ENCODE results near the gene ASH1L. TPM values are rescaled to one million over a fixed set of nuclear protein-coding genes. Genes with fewer than 3 reads are reported as not detected.

The ASH1L gene
- total RNA-seq, 1 experiment from 2014 or later: 29.3 TPM

DNA sequence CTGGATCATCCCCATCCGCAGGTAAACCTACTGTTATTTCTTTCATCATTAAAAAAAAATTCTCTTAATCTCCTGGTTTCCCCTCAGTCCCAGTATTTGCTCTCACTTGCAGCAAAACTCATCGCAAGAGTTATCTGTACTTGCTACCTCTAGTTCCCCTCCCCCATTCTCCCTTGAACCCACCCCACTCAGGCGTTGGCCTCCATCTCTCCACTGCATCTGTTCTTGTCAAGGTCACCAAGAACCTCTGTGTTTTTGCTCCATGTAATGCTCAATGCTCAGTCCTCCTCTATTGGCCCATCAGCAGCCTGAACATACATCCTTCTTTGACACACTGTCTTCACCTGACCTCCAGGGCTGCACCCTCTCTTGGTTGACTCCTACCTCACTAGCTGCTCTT, 265.9 kb downstream of the ASH1L start:
- DNase-seq (ENCODE audit: low spot score) (no peak), ATAC-seq (no peak)
- ChIA-PET CTCF (interaction anchor here (0.6 to 2.4 kb wide), 4 partner anchors 11 to 296 kb away, joined by 3 to 13 read pairs (median 8); partner anchors contain the start of gene FDPS), POLR2A (no interaction called here)
- Mint-ChIP-seq H3K4me3 (peak overlapping the region; percentile 78), H3K27ac (no peak overlapping the region), H3K9me3 (no peaks in the 10 kb centered on the region), H3K36me3 (no peaks in the 10 kb centered on the region), H3K27me3 (ENCODE audit: low read depth) (peaks cover 48% of the 10 kb centered on the region), H3K4me1 (peaks cover 34% of the 10 kb centered on the region)
- TF ChIP-seq ZNF263 (CRISPR knock-in tag; IDR thresholded peaks at IDR 0.05; ENCODE audit: low read depth) (no peak), FOXJ3 (CRISPR knock-in tag; IDR thresholded peaks at IDR 0.05; ENCODE audit: borderline replicate concordance) (no peak)
- TF ChIP-seq, protein P1, sequence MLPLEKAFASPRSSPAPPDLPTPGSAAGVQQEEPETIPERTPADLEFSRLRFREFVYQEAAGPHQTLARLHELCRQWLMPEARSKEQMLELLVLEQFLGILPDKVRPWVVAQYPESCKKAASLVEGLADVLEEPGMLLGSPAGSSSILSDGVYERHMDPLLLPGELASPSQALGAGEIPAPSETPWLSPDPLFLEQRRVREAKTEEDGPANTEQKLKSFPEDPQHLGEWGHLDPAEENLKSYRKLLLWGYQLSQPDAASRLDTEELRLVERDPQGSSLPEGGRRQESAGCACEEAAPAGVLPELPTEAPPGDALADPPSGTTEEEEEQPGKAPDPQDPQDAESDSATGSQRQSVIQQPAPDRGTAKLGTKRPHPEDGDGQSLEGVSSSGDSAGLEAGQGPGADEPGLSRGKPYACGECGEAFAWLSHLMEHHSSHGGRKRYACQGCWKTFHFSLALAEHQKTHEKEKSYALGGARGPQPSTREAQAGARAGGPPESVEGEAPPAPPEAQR (CRISPR knock-in tag; IDR thresholded peaks at IDR 0.05): no peak
- TF ChIP-seq, protein P2, sequence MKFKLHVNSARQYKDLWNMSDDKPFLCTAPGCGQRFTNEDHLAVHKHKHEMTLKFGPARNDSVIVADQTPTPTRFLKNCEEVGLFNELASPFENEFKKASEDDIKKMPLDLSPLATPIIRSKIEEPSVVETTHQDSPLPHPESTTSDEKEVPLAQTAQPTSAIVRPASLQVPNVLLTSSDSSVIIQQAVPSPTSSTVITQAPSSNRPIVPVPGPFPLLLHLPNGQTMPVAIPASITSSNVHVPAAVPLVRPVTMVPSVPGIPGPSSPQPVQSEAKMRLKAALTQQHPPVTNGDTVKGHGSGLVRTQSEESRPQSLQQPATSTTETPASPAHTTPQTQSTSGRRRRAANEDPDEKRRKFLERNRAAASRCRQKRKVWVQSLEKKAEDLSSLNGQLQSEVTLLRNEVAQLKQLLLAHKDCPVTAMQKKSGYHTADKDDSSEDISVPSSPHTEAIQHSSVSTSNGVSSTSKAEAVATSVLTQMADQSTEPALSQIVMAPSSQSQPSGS (CRISPR knock-in tag; IDR thresholded peaks at IDR 0.05; ENCODE audit: borderline replicate concordance, low read depth): no peak
- TF ChIP-seq, protein P3, sequence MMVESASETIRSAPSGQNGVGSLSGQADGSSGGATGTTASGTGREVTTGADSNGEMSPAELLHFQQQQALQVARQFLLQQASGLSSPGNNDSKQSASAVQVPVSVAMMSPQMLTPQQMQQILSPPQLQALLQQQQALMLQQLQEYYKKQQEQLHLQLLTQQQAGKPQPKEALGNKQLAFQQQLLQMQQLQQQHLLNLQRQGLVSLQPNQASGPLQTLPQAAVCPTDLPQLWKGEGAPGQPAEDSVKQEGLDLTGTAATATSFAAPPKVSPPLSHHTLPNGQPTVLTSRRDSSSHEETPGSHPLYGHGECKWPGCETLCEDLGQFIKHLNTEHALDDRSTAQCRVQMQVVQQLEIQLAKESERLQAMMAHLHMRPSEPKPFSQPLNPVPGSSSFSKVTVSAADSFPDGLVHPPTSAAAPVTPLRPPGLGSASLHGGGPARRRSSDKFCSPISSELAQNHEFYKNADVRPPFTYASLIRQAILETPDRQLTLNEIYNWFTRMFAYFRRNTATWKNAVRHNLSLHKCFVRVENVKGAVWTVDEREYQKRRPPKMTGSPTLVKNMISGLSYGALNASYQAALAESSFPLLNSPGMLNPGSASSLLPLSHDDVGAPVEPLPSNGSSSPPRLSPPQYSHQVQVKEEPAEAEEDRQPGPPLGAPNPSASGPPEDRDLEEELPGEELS (CRISPR knock-in tag; IDR thresholded peaks at IDR 0.05): no peak
- TF ChIP-seq, protein P4, sequence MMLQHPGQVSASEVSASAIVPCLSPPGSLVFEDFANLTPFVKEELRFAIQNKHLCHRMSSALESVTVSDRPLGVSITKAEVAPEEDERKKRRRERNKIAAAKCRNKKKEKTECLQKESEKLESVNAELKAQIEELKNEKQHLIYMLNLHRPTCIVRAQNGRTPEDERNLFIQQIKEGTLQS (CRISPR knock-in tag; conservative IDR thresholded peaks at IDR 0.05): no peak

DNA sequence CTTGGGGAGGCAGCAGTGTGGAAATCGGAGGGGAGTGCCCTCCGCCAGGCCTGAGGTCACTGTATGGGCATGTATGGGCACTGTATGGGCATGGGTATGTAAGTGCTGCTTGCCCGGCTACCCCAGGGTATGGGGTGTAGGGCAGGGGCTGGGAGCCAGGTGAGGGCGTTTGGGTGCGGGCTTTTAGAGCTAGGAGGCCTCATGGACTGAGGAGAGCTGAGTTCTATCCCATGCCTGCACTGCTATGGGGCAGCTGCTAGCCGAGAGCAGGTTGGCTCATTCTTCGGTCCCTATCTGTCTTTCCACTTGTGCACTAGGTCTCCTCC, 266.7 kb downstream of the ASH1L start:
- peaks cover 29% of the 10 kb centered on the region for H3K4me1 Mint-ChIP-seq
- ATAC-seq (peak; percentile 24), DNase-seq (ENCODE audit: low spot score) (no peak)
- H3K27me3 Mint-ChIP-seq (ENCODE audit: low read depth): peaks cover 49% of the 10 kb centered on the region
- no peaks in the 10 kb centered on the region for H3K36me3 Mint-ChIP-seq
- POLR2A ChIA-PET: no interaction called here
- peak overlapping the region; percentile 78 for H3K4me3 Mint-ChIP-seq
- no peaks in the 10 kb centered on the region for H3K9me3 Mint-ChIP-seq
- H3K27ac Mint-ChIP-seq: no peak overlapping the region
- CTCF ChIA-PET: interaction anchor here (1.5 to 2.4 kb wide), 4 partner anchors 12 to 123 kb away, joined by 4 to 13 read pairs (median 8); partner anchors contain the start of genes FDPS and KRTCAP2
- no peak for TF ChIP-seq FOXP1 (CRISPR knock-in tag; IDR thresholded peaks at IDR 0.05; ENCODE audit: borderline replicate concordance)
- TF ChIP-seq, protein P5, sequence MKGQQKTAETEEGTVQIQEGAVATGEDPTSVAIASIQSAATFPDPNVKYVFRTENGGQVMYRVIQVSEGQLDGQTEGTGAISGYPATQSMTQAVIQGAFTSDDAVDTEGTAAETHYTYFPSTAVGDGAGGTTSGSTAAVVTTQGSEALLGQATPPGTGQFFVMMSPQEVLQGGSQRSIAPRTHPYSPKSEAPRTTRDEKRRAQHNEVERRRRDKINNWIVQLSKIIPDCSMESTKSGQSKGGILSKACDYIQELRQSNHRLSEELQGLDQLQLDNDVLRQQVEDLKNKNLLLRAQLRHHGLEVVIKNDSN (CRISPR knock-in tag; IDR thresholded peaks at IDR 0.05): no peak
- TF ChIP-seq HMGA2 (CRISPR knock-in tag; IDR thresholded peaks at IDR 0.05): no peak
- TF ChIP-seq TEAD1 (CRISPR knock-in tag; IDR thresholded peaks at IDR 0.05): no peak
- TF ChIP-seq, protein P6, sequence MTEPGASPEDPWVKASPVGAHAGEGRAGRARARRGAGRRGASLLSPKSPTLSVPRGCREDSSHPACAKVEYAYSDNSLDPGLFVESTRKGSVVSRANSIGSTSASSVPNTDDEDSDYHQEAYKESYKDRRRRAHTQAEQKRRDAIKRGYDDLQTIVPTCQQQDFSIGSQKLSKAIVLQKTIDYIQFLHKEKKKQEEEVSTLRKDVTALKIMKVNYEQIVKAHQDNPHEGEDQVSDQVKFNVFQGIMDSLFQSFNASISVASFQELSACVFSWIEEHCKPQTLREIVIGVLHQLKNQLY (CRISPR knock-in tag; IDR thresholded peaks at IDR 0.05): no peak
- no peak for TF ChIP-seq RORB (CRISPR knock-in tag; IDR thresholded peaks at IDR 0.05)
- TF ChIP-seq, protein P7, sequence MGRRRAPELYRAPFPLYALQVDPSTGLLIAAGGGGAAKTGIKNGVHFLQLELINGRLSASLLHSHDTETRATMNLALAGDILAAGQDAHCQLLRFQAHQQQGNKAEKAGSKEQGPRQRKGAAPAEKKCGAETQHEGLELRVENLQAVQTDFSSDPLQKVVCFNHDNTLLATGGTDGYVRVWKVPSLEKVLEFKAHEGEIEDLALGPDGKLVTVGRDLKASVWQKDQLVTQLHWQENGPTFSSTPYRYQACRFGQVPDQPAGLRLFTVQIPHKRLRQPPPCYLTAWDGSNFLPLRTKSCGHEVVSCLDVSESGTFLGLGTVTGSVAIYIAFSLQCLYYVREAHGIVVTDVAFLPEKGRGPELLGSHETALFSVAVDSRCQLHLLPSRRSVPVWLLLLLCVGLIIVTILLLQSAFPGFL (CRISPR knock-in tag; IDR thresholded peaks at IDR 0.05; ENCODE audit: borderline replicate concordance): no peak
- TF ChIP-seq GTF2I (CRISPR knock-in tag; conservative IDR thresholded peaks at IDR 0.05): no peak
- TF ChIP-seq, protein P8, sequence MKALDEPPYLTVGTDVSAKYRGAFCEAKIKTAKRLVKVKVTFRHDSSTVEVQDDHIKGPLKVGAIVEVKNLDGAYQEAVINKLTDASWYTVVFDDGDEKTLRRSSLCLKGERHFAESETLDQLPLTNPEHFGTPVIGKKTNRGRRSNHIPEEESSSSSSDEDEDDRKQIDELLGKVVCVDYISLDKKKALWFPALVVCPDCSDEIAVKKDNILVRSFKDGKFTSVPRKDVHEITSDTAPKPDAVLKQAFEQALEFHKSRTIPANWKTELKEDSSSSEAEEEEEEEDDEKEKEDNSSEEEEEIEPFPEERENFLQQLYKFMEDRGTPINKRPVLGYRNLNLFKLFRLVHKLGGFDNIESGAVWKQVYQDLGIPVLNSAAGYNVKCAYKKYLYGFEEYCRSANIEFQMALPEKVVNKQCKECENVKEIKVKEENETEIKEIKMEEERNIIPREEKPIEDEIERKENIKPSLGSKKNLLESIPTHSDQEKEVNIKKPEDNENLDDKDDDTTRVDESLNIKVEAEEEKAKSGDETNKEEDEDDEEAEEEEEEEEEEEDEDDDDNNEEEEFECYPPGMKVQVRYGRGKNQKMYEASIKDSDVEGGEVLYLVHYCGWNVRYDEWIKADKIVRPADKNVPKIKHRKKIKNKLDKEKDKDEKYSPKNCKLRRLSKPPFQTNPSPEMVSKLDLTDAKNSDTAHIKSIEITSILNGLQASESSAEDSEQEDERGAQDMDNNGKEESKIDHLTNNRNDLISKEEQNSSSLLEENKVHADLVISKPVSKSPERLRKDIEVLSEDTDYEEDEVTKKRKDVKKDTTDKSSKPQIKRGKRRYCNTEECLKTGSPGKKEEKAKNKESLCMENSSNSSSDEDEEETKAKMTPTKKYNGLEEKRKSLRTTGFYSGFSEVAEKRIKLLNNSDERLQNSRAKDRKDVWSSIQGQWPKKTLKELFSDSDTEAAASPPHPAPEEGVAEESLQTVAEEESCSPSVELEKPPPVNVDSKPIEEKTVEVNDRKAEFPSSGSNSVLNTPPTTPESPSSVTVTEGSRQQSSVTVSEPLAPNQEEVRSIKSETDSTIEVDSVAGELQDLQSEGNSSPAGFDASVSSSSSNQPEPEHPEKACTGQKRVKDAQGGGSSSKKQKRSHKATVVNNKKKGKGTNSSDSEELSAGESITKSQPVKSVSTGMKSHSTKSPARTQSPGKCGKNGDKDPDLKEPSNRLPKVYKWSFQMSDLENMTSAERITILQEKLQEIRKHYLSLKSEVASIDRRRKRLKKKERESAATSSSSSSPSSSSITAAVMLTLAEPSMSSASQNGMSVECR (CRISPR knock-in tag; IDR thresholded peaks at IDR 0.05; ENCODE audit: borderline replicate concordance): no peak
- no peak for TF ChIP-seq ESRRA (CRISPR knock-in tag; IDR thresholded peaks at IDR 0.05; ENCODE audit: borderline replicate concordance)
- no peak for TF ChIP-seq SMAD4 (CRISPR knock-in tag; IDR thresholded peaks at IDR 0.05)
- no peak for TF ChIP-seq ZNF263 (CRISPR knock-in tag; IDR thresholded peaks at IDR 0.05; ENCODE audit: low read depth)
- TF ChIP-seq, protein P3 (CRISPR knock-in tag; IDR thresholded peaks at IDR 0.05): no peak
- TF ChIP-seq IRF2 (CRISPR knock-in tag; IDR thresholded peaks at IDR 0.05; ENCODE audit: borderline replicate concordance, low read depth): no peak
- TF ChIP-seq, protein P9, sequence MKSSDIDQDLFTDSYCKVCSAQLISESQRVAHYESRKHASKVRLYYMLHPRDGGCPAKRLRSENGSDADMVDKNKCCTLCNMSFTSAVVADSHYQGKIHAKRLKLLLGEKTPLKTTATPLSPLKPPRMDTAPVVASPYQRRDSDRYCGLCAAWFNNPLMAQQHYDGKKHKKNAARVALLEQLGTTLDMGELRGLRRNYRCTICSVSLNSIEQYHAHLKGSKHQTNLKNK (CRISPR knock-in tag; IDR thresholded peaks at IDR 0.05): no peak

Measured in WTC11 (cell line).